ENCODE data around the gene PARD6G. TPM values are rescaled to one million over a fixed set of nuclear protein-coding genes. Genes with fewer than 3 reads are reported as not detected.

Gene PARD6G, protein sequence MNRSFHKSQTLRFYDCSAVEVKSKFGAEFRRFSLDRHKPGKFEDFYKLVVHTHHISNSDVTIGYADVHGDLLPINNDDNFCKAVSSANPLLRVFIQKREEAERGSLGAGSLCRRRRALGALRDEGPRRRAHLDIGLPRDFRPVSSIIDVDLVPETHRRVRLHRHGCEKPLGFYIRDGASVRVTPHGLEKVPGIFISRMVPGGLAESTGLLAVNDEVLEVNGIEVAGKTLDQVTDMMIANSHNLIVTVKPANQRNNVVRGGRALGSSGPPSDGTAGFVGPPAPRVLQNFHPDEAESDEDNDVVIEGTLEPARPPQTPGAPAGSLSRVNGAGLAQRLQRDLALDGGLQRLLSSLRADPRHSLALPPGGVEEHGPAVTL
- 25.4 and 60.2 TPM in 2 replicates for total RNA-seq

DNA sequence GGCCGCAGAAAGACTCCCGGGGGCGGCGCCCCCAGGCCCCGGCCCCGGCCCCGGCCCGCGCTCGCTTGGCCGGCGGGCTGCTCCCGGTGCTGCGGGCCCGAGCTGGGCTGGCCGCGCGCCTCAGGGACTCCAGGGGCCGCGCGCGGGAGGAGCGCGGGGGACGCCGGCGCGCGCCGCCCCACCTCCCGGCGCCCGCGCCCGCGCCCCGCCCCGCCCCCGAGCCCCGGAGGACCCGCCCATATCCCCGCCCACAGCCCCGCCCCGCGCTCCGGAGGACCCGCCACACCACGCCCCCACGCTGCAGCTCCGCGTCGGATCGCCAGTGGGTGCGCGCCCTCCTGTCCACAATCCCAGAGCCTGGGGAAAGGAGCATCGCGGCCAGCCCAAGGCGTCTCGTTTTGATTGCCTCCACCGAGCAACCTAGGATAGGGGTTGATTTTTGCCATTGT is at the start of gene PARD6G:
TSS of gene PARD6G (minus strand) at position 122 of the 449 bp plus-strand sequence. CDS start 166 bp downstream, outside the sequence.
- DNase-seq, result peak; percentile 73

DNA sequence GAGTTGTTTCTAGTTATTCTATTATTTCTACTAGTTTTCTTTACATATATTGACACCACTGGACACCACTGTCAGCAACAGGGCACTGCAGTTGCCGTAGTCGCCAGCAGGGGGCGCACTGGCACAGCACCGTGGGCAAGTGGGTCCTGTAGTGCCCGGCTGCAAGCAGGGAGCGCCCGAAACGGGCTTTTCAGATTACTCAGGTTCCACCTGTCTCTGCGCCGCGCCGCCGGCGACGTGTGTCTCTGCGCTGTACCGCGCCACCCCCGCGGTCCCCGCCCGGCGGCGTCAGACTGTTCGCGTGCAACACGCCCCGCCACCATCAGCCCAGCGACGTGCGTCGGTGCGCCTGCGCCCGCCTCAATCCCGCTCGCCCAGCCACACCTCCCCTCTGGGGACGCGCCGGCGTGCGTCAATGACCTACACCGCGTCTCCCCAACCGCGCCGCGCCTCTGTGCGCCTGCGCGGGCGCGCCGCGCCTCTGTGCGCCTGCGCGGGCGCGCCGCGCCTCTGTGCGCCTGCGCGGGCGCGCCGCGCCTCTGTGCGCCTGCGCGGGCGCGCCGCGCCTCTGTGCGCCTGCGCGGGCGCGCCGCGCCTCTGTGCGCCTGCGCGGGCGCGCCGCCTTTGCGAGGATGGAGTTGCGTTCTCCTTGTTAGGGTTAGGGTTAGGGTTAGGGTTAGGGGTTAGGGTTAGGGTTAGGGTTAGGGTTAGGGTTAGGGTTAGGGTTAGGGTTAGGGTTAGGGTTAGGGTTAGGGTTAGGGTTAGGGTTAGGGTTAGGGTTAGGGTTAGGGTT is 15.1 kb upstream of the PARD6G start:
- DNase-seq, result peak; percentile 41

GRCh38 chr18:80259610-80260009 is 12.3 kb upstream of the PARD6G start:
- no peak for DNase-seq

DNA sequence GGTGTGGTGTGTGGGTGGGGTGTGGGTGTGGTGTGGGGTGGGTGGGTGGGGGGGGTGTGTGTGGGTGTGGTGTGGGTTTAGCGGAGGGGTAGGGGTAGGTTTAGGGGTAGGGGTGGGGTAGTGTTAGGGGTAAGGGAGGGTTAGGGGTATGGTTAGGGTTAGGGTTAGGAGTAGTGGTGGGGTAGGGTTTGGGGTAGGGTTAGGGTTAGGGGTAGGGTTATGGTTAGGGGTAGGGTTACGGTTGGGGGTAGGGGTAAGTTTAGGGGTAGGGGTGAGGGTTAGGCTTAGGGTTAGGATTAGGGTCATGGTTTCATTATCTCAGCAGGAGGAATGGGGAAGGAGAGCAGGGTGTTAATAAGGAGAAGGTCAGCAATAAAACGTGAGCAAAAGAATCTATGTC is 11.3 kb upstream of the PARD6G start:
- DNase-seq, result no peak

DNA sequence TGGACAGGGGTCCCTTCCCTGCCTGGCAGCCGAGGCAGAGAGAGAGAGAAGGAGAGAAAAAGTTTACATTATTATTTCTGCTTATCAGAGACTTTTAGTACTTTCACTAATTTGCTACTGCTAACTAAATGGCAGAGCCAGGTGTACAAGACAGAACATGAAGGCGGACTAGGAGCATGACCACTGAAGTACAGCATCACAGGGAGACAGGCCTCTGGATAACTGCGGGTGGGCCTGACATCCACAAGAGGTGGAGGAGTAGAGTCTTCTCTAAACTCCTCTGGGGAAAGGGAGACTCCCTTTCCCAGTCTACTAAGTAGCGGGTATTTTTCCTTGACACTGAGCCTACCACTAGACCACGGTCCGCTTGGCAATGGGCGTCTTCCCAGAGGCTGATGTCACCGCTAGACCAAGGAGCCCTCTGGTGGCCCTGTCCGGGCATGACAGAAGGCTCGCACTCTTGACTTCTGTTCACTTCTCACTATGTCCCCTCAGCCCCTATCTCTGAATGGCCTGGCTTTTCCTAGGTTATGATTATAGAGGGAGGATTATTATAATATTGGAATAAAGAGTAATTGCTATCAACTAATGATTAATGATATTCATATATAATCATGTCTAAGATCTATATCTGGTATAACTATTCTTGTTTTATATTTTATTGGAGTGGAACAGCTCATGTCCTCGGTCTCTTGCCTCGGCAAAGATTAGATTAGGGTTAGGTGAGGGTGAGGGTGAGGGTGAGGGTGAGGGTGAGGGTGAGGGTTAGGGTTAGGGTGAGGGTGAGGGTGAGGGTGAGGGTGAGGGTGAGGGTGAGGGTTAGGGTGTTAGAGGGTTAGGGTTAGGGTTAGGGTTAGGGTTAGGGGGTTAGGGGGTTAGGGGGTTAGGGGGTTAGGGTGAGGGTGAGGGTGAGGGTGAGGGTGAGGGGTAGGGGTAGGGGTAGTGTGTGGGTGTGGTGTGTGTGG is 10.5 kb upstream of the PARD6G start:
- peak; percentile 79 for DNase-seq

- DNase-seq, result no peak
Measured at GRCh38 chr18:80254971-80255500, 7.7 kb upstream of the PARD6G start.

DNA sequence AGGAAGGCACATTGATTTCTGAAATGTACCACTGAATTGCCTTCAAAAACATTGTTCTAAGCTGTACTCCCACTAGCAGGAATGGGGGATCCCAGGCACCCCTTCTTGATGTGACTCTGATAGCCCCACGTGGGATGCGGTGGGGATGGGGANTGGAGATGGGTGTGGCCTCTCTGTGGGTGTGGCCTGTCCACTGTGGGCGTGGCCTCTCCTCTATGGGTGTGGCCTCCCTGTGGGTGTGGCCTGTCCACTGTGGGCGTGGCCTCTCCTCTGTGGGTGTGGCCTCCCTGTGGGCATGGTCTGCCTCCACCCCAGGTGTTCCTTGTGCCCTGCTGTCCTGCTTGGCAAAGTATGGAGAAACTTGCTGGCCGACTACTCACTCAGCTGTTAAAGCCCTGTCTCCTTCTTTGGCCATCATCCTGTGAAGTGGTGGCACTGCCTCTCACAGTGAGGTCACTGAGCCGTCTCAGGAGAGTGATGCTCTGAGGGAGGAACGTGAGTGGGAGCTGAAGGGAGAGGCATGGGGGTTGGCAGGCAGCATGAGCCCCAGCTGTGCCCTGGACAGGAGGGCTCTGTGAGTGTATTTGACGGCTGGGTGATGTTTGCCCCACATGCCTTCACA is 6.7 kb upstream of the PARD6G start:
- peak; percentile 33 for DNase-seq

- no peak for DNase-seq
Measured at GRCh38 chr18:80253236-80253635, 5.9 kb upstream of the PARD6G start.

DNA sequence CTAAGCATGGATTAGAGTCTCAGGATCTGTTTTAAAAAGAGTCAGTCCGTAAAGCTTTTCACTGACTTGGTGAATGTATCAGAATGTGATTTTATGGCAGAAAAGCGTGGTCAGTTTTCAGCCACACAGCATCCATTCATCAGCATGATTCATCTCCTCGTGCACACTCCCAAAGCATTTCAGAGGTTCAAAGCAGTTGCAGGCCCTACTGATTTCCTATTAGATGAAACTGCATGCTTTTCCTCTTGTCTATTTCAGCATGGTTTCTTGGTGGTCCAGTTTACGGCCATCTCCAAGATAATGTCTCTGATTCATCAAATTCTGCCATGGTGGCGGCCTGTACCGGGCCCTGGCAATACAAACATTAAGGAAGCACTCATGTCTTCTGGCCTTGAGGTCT is 4.8 kb upstream of the PARD6G start:
- no peak for DNase-seq

- DNase-seq, result no peak
Measured at GRCh38 chr18:80251700-80252099, 4.4 kb upstream of the PARD6G start.

DNA sequence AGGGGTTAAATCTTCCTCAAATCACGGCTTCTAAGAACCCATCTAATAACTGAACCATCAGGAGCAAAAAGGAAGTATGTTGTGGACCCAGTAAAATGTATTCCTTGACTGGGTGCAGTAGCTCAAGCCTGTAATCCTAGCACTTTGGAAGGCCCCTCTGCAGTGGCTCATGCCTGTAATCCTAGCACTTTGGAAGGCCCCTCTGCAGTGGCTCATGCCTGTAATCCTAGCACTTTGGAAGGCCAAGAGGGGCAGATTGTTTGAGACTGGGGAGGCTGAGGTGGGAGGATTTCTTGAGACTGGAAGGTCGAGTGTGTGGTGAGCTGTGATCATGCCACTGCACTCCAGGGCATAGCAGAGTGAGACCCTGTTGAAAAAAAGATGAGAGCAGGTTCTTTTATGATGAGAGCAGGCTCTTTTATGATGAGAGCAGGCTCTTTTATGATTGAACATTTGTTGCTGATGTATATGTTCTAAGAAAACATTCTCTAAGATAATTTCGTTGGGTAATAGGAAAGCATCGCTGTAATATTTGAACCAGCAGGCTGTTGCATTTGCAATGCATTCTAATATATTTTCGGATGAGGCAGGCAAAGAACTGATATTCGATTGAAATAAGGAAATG is 3.5 kb upstream of the PARD6G start:
- no peak for DNase-seq

GRCh38 chr18:80249217-80250093 is 2.1 kb upstream of the PARD6G start:
- DNase-seq, result no peak

DNA sequence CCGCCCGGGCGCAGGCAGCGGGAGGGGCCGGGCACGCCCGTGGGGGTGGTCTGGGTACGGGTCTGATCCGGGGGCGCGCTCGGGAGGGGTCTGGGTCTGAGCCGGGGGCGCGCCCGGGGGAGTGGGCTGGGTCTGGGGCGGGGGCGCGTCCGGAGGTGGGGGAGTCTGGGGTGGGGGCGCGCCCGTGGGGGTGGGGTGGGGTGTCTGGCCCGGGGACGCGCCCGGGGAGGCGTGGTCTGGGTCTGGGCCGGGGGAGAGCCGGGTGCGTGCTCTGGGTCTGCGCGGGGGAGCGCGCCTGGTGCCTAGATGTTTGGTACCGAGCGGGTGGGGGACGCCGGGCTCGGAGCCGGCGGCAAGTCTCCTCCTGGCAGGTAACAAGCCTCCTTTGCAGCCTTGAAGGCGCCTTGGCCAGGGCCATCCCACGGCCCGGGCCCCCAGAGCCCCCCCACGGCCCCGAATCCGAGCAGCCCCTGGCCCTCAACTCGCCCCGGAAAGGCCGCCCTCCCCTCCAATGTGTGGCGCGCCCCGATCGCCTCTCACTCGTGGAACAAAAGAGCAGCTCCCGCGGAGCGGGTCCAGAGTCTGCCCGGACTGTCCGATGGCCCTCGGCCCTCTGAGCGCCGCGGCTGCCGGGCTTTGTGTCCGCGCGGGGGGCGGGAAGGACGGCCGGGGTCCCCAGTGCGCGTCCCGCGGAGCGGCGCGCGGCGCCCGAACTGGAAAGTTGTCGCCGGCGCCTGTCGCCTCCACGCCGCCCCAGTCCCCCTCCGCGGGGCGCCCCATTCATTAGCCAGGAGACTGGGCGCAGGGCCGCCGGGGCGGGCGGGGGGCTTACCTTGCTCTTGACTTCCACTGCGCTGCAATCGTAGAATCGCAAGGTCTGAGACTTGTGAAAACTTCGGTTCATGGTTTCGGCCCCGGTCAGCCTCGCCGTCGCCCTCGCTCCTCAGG is 595 bp downstream of the PARD6G start:
- DNase-seq, result peak; percentile 5

DNA sequence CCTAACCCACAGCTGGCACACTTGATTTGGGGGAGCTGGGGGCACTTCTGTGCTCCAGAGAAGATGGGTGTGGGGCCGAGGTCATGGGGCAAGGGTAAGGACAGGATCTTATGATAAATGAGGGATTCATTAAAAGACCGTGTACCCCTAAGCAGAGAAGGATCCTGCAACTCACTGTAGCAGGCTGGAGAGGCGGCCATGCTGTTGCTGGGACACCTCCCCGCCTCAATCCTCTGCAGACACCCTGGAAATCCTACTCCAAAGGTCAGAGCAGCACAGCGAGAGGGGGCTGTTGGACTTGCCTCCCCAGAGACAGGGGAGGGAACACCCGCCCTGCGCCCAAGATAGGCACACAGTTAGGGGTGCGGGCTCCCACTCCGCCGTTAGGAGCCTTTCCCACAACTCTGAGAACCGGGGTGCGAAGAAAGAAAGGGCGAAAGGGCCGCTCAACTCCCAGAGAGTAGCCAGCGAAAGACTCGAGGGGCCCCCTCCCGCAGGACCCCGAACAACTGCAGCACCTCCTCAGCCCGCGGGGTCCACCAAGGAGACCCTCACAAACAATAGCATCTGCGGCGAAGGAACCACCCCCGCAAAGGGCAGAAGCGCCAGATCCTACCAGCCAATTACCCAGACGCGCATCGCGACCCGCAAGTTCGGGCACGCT is 1.4 kb downstream of the PARD6G start:
- DNase-seq, result no peak

DNA sequence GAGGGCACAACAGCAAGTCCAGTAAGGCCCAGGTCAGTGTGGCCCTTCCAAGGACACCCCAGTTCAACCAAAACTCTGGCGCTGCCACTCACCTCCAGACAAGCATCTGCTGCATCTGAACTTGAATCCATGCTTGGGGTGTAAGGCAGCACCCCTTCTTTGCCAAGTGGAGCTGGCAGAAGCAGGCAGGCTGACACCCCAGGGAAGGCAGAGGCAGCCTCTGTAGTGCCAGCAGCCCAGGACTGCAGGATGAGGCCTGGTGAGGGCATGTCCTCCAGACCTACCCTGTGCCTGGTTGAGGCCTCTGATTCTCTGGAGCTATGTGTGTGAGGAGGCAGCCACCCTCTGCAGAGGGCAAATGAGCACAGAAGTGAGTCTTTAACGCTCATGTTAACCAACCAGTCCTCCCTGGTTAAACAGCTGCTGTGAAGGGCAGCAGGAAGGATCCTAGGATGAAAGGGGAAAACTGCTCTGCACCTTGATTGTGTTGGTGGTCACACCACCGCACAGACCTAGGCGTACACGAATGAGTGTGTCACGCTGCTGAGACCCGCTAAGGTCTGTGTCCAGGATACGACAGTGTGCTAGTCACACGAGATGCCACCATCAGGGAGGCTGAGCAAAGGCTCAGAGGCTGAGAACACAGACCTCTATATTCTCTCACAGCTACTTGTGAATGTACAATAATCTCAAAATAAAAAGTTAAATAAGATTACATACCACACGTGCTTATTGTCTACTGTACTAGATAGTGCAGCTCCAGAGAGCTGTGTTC is 2.2 kb downstream of the PARD6G start:
- DNase-seq, result no peak

GRCh38 chr18:80244167-80244566 is 3.1 kb downstream of the PARD6G start:
- DNase-seq, result no peak

GRCh38 chr18:80243204-80243603 is 4.1 kb downstream of the PARD6G start:
- no peak for DNase-seq
